Measurements from ENCODE around the gene CDKAL1.
"Not testable (repeated sequence)": the region's sequence is repeated elsewhere in the genome, so short reads cannot be mapped to it uniquely, and the experiment has no call there.

Gene CDKAL1

GRCh38 chr6:20751293-20751935 lies 217.2 kb downstream of the CDKAL1 start:
- DNase-seq: no peak

DNA sequence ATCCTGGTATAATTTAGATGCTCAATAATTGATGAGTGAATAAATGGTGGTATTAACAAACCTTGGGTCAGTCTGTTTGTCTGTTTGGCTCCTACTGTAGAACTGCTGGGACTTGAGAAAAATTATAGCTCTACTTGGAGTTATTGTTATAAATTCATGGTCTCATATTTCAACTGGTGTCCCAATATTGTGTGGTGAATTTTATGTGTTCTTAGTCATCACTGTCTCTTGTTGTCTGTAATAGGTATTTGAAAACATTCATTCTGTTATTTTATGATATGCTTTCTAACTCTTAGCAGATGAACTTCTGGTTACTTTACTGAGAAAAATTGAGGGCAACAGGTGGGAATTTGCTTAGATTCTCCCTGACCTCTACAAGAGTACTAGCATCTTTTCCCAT lies 221.4 kb downstream of the CDKAL1 start:
- no peak for DNase-seq

GRCh38 chr6:20756584-20757147 lies 222.4 kb downstream of the CDKAL1 start:
- DNase-seq: not testable (repeated sequence)

DNA sequence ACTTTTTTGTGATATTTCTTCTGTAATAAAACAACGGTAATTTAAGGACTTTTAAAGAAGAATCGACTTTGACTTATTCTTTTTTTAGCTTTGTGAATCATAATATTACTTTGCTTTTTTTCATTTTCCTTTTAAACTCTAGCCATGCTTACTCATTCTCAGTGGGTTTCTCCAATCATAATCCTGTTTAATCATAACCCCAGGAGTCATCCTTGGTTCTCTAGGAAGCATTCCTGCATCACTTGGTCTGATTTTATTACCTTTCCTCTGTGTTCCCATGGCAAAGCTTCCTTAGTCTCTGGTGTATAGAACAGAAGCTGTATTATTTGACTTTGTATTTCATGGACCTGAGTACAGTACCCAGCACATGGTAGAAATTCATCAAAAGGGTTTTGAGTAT lies 223.5 kb downstream of the CDKAL1 start:
- no peak for DNase-seq

DNA sequence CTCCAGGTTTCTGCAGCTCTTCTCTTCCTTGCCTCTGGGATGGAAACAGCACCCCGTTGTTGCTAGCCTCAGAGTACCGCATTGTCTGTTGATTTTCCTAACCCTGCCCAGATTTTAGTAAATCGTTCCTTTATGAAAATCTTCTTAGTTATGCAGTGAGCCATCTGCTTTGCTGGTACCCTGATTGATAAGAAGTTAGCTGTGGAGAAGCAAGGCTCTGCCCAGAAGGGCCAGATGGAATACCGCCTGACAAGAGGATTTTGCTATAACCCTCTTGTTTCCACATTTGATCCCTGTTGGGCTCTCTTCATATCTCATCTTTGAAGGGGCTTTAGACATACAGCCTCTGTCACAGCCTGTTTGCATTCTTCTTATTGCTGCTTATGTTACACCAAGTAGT lies 229.0 kb downstream of the CDKAL1 start:
- DNase-seq: no peak

DNA sequence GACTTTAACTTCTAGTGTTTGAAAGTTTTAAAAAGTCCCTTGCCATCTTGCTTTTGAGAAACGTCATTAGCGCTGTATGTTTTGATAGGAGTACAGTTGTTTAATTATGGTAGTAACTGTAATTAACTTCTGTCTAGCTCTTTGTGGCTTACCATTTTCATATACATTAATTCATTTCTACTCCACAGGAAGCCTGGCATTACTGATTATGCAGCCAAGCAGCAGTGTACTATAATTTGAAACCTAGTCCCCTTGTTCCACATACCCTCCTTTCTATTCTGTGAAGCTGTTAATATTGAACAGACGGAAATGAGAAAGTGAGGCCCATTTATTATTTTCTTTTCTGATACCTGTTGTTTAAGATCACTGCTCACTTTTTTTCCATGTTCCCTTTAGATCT lies 235.4 kb downstream of the CDKAL1 start:
- no peak for DNase-seq

- no peak for DNase-seq
Observed at GRCh38 chr6:20770773-20771172, 236.5 kb downstream of the CDKAL1 start.

DNA sequence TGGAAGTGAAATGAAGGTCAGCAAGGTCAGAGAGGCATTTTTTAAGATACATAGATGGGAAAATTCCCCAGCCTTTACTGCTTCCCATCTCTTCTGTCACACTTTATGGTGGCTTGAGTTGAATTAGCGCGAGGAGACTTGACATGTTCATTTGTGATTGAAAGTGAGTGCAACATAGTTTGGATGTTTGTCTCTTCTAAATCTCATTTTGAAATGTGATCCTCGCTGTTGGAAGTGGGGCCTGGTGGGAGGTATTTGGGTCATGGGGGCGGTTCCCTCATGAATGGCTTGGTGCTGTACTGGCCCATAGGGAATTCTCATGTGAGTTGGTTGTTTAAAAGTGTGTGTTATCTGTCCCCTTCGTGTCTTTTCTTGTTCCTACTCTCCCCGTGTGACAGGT lies 237.2 kb downstream of the CDKAL1 start:
- no peak for DNase-seq

- DNase-seq: no peak
Observed at GRCh38 chr6:20773822-20774221, 239.6 kb downstream of the CDKAL1 start.

GRCh38 chr6:20775981-20776380 lies 241.7 kb downstream of the CDKAL1 start:
- no peak for DNase-seq

- DNase-seq: no peak
Observed at GRCh38 chr6:20777801-20778200, 243.5 kb downstream of the CDKAL1 start.

DNA sequence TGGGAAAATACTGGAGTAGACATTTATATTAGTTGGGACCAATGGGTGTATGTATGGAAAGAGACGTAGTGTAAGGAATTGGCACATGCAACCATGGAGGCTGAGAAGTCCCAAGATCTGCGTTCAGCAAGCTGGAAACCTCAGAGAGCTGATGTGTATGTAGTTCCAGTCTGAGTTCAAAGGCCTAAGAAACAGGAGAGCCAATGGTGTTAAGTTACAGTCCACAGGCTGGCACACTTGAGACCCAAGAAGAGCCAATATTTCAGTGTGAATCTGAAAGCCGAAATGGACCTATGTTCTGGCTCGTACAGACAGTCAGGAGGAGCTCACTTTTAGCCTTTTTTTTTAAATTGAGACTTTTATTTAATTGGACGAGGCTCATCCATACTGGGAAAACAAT lies 244.2 kb downstream of the CDKAL1 start:
- DNase-seq: no peak

- no peak for DNase-seq
Observed at GRCh38 chr6:20778912-20779311, 244.7 kb downstream of the CDKAL1 start.

DNA sequence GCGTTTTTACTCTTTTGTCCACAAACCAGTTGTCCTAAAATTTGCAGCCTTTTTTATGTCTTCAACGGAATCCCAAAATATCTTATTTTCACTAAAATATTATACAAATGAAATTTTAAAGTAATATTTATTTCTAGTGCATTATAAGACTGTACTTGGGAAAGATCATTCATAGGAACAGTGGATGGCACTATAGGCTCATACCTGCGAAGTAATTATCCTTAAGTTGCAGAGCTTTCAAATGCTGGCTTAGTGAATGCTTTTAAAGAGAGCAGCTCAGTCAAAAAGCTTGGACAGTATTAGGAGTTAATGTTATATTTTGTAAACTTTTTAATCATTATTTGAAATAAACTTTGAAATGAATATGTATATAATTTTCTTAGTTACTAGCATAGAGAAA lies 254.9 kb downstream of the CDKAL1 start:
- no peak for DNase-seq

DNA sequence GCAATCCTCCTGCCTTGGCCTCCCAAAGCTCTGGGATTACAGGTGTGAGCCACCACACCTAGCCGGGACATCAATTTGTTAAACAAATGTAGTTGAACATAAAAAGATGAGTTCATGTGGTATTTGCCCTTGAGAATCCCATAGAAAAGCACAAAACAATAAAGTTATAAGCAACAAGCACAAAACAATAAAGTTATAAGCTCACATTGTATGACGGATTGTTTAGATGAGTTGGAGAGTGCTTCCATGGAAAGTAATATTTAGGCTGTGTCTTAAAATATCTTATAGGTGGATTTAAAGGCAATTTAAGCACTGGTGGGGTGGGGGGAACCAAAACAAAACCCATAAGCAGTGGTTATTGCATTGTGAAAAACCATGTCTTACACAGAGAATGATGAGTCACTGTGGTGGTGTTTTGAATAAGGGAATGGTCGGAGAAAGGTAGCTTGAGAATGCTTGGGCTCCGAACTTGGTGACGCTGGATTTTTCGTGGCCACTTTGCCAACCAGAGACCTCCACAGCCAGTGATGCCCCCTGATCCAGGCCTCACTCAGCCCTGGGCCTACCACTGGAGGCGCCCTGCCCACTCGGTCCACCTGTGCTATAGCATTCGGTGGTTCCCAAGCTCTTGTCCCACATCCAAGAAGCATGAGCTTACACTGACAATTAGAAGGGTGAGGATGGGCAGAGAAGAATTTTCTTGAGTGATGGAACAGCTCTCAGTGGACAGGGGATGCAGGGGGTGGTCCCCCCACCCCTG lies 256.0 kb downstream of the CDKAL1 start:
- DNase-seq: no peak

DNA sequence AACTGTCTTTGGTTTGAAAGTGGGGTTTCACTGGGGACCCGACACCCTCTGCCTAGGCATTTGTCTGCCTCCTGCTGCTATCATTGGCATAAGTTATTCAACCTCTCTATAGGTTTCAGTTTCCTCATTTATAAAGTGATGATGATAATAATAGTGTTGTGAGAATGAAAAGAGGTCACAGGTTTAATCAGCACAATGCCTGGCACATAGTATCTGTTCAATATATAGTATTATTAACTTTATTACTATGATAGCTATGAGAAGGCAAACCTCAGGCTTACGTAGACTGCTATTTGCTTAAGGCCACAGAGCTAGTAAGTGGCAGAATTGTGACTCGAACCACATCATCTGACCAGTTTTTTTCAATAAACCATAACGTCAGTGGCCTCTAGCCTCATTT lies 256.8 kb downstream of the CDKAL1 start:
- no peak for DNase-seq

- DNase-seq: no peak
Observed at GRCh38 chr6:20791944-20792343, 257.7 kb downstream of the CDKAL1 start.

DNA sequence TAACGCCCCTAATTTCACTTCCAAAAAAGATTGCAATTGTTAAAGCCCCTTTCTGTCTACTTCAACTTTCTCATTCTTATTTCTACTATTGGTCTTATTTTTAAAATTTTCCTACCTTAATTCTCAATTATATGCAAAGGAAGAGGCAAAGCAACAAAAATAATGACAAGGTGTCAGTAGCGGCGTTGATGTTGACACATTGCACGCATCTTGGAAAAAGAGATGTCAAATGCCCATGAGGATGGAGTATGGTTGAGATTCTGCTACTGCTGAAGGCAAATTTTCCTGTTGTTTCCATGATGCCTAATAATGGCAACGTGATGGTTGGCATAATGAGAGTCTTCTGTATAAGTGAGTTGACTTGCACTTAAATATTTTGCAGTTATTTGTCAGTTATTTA lies 258.9 kb downstream of the CDKAL1 start:
- no peak for DNase-seq

- no peak for DNase-seq
Observed at GRCh38 chr6:20797597-20797996, 263.3 kb downstream of the CDKAL1 start.

DNA sequence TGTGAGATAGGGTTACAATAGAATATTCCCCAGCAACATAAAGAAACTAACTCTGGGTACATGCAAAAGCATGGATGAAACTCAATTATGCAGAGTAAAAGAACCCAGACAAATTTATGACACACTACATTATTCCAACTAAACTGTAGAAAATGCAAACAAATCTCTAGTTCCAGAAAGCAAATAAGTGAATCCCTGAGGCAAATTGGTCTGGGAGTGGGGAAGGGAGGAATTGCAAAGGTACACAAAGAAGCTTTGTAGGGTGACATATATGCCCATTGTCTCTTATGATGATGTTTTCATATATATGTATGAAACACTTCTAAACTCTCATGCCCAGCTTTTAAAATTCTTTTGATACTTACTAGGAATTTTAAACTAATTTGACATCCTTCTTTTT lies 266.0 kb downstream of the CDKAL1 start:
- no peak for DNase-seq

GRCh38 chr6:20800653-20801052 lies 266.4 kb downstream of the CDKAL1 start:
- DNase-seq: no peak

DNA sequence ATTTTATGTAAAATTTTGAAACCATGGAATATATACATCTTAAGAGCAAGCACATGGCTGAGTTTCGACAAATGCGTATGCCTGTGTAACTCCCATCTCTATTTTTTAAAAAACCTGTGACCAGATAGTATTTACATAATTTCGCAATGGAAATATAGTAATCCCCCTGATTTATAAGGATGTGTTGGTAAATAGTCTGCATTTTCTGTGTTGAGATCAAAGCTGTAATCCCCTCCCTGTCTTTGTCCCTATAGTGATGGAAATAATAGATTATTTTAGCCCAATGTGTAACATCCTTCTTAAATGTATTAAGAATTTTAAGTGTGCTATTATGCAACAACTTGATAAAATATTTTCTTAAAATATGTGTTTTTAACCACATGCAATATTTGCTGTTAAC lies 267.3 kb downstream of the CDKAL1 start:
- no peak for DNase-seq

- DNase-seq: no peak
Observed at GRCh38 chr6:20802596-20802995, 268.3 kb downstream of the CDKAL1 start.

- DNase-seq: no peak
Observed at GRCh38 chr6:20805021-20805420, 270.8 kb downstream of the CDKAL1 start.

DNA sequence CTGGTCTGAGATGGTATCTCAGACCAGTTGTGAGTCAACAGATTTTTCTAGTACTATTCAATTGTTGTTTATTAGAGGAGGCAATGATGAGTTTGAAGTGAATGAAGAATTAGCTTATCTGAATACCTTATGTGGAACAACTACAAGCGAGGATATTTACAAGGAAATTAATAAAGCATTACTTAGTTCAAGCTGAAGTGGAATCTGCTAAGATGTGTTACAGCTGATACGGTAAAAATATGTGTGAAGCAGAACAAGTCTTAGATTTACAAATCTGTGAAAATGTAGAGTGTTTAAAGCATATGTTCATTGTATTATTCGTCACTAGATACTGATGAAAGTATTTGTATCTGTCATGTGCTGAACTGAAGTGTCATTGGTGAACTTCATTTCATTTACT lies 272.4 kb downstream of the CDKAL1 start:
- DNase-seq: no peak

Data from NCI-H187 treated with DMSO at 0.1 percent for 48 hours (cell line).